GM23248 (cell line): ENCODE data around the gene DOCK10. TPM values are rescaled to one million over a fixed set of nuclear protein-coding genes. Genes with fewer than 3 reads are reported as not detected.
A peak's percentile ranks its signal among the peaks of the same experiment; 100 is the strongest.

Experiments
- DNase-seq: peaks from one replicate; pipeline ENCODE4 v3.0.0-alpha.2; 2015
- H2AFZ ChIP-seq: fragments of 200-600 bp; sonication (generic); 2 replicates; pipeline ENCODE4 v1.6.1; 2016; ENCODE audit warnings: antibody characterized with exemption
- H3F3A ChIP-seq: fragments of 200-600 bp; sonication (generic); 2 replicates; pipeline ENCODE4 v1.6.1; 2016; ENCODE audit warnings: mild to moderate bottlenecking, antibody characterized with exemption, mixed run types; ENCODE audit not compliant: insufficient read depth
- H3K27ac ChIP-seq: fragments of 200-600 bp; sonication (generic); 2 replicates; pipeline ENCODE4 v1.5.1; 2016; ENCODE audit warnings: mild to moderate bottlenecking
- H3K27me3 ChIP-seq: fragments of 200-600 bp; sonication (generic); replicated peaks from 2 replicates; pipeline ENCODE4 v1.6.1; 2016; ENCODE audit warnings: mild to moderate bottlenecking; ENCODE audit not compliant: insufficient read depth
- H3K36me3 ChIP-seq: fragments of 200-600 bp; sonication (generic); 2 replicates; pipeline ENCODE4 v1.6.1; 2016; ENCODE audit warnings: low read depth, mild to moderate bottlenecking
- H3K4me1 ChIP-seq: fragments of 200-600 bp; sonication (generic); 2 replicates; pipeline ENCODE4 v1.6.1; 2016; ENCODE audit warnings: mild to moderate bottlenecking; ENCODE audit not compliant: insufficient read depth
- H3K4me2 ChIP-seq: fragments of 200-600 bp; sonication (generic); one replicate; pipeline ENCODE4 v1.6.1; 2016; ENCODE audit warnings: mild to moderate bottlenecking; ENCODE audit not compliant: unreplicated experiment
- H3K4me3 ChIP-seq: fragments of 200-600 bp; sonication (generic); 2 replicates; pipeline ENCODE4 v1.5.1; 2016; ENCODE audit warnings: mild to moderate bottlenecking
- H3K79me2 ChIP-seq: fragments of 200-600 bp; sonication (generic); 2 replicates; pipeline ENCODE4 v1.6.1; 2016; ENCODE audit warnings: mild to moderate bottlenecking; ENCODE audit not compliant: insufficient read depth
- H3K9ac ChIP-seq: fragments of 200-600 bp; sonication (generic); 2 replicates; pipeline ENCODE4 v1.6.1; 2016; ENCODE audit warnings: mild to moderate bottlenecking
- H3K9me2 ChIP-seq: fragments of 200-600 bp; sonication (generic); 2 replicates; pipeline ENCODE4 v1.6.1; 2016; ENCODE audit warnings: mixed run types, mild to moderate bottlenecking, moderate library complexity; ENCODE audit not compliant: insufficient read depth
- H3K9me3 ChIP-seq: fragments of 200-600 bp; sonication (generic); one replicate; pipeline ENCODE4 v1.6.1; 2017; ENCODE audit warnings: low read depth
- H4K20me1 ChIP-seq: fragments of 200-600 bp; sonication (generic); 2 replicates; pipeline ENCODE4 v1.6.0; 2016; ENCODE audit not compliant: insufficient read depth
- EZH2 ChIP-seq: fragments of 200-600 bp; sonication (generic); IDR thresholded peaks from 2 replicates; pipeline ENCODE4 v1.6.1; 2018; ENCODE audit warnings: antibody characterized with exemption, mild to moderate bottlenecking; ENCODE audit not compliant: insufficient read depth, poor library complexity, severe bottlenecking
- EZH2phosphoT487 ChIP-seq: fragments of 200-600 bp; sonication (generic); IDR thresholded peaks from 2 replicates; pipeline ENCODE4 v1.6.1; 2018; ENCODE audit warnings: antibody characterized with exemption, moderate library complexity, mild to moderate bottlenecking, low read depth; ENCODE audit not compliant: insufficient read depth
- WGBS, 2 experiments: methylation state at CpG; one replicate each; pipeline ENCODE4 v1.1.6; 2015 to 2017; ENCODE audit warnings: low lambda C conversion rate in 2 of 2, low coverage in 1 of 2; ENCODE audit errors: missing lambda C conversion rate in 2 of 2; 5-methylcytosine and 5-hydroxymethylcytosine counted together
- in situ Hi-C: fragments of 300-500 bp; cut with MboI; formaldehyde crosslinking; loops from 2 replicates; pipeline ENCODE4 v1.15.0; 2020
- polyA plus RNA-seq: library from polyadenylated mRNA; unstranded; fragments of >200 nt; fragmentation: Nextera tagmentation; extraction: Ambion mirVana; gene quantifications from 2 replicates; pipeline ENCODE4 v1.2.1, GENCODE V29; 2016
- total RNA-seq: library from RNA; depleted of rRNA; stranded (reverse); fragments of >200 nt; shearing (Covaris generic); gene quantifications from 2 replicates; pipeline ENCODE4 v1.2.3, GENCODE V29; 2014

The DOCK10 gene
- total and polyA plus RNA-seq, 2 experiments from 2014 or later: 8.5 to 19.2 TPM

DNA sequence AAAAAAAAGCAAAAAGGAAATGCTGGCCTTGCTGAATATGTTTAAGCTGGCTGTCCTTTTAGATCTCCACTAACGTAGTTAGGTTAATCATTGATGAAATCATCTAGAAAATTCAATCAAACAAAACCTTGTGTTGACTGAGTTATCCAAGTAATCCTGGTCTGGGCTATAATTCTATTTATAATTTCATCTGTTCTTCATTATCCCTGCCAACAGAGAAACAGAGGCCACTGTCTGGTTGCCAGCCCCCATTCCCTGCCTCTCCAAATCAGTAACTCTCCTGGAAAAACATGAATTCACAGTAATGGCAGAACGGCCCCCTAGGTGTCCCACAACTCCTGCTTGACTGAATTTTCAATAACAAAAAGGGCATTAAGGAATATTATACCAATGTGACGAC is 24.6 kb downstream of the DOCK10 start:
- peak overlapping the region; percentile 11; the same call in 1 of the 2 replicates for H3K27ac ChIP-seq
- WGBS, 2 experiments: 29 to 39% methylated on average over 3 of the region's 3 CpGs

DNA sequence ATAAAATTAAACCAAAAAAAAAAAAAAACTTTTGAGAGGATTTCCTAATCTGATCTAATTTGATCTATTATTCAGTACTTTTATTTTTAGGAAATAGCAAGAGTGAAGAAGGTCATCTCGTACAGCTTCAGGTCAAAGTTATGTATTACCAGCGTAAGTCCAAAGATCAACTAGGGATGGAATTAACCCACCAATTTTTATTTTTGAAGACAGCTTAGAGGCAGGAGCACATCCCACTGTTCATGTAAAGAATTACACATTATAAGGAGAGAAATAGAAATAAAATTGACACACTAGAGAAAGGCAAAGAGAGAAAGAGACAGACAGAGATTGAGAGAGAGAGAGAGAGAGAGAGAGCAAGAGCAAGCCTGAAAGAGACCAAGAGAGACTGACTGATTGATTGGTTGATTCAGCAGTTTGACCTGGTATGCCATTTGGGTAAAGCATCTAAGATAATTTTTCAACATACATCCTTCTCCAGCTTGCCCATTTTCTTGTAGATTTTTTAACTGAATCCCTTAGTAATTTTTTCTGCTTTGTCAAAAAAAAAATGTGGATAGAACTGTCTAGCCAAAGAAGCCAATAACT is 25.1 kb downstream of the DOCK10 start:
- H3K9me3 ChIP-seq: no peaks in the 10 kb centered on the region
- H3K9me2 ChIP-seq: no peaks in the 10 kb centered on the region
- peaks cover 98% of the 10 kb centered on the region for H3K79me2 ChIP-seq
- peak overlapping the region; percentile 11; the same call in 1 of the 2 replicates for H3K27ac ChIP-seq
- no peaks in the 10 kb centered on the region for H4K20me1 ChIP-seq
- H3K4me2 ChIP-seq: no peak overlapping the region
- H3K4me1 ChIP-seq: peaks cover 29% of the 10 kb centered on the region
- peaks cover 33% of the 10 kb centered on the region for H3F3A ChIP-seq
- no peak overlapping the region for H3K4me3 ChIP-seq
- H3K36me3 ChIP-seq: no peaks in the 10 kb centered on the region
- in situ Hi-C loops: no loop called here
- no peaks in the 10 kb centered on the region for H3K27me3 ChIP-seq
- no peak for DNase-seq
- WGBS, 2 experiments: 98% methylated on average over 2 of the region's 2 CpGs
- TF ChIP-seq EZH2 (no peak), EZH2phosphoT487 (no peak)
- no peak overlapping the region for H3K9ac ChIP-seq
- H2AFZ ChIP-seq: no peak overlapping the region

More for the DNA sequence above, 24.6 kb downstream of the DOCK10 start:
- Histone ChIP-seq H3K36me3 (no peaks in the 10 kb centered on the region), H3K4me3 (no peak overlapping the region), H2AFZ (no peak overlapping the region), H3K4me1 (peaks cover 28% of the 10 kb centered on the region), H3K79me2 (peaks cover 98% of the 10 kb centered on the region), H3F3A (peaks cover 28% of the 10 kb centered on the region), H3K9me2 (no peaks in the 10 kb centered on the region), H4K20me1 (no peaks in the 10 kb centered on the region), H3K9ac (no peak overlapping the region), H3K27me3 (no peaks in the 10 kb centered on the region), H3K9me3 (no peaks in the 10 kb centered on the region), H3K4me2 (no peak overlapping the region)
- in situ Hi-C loops: no loop called here
- no peak for TF ChIP-seq EZH2
- TF ChIP-seq EZH2phosphoT487: no peak
- DNase-seq: no peak

DNA sequence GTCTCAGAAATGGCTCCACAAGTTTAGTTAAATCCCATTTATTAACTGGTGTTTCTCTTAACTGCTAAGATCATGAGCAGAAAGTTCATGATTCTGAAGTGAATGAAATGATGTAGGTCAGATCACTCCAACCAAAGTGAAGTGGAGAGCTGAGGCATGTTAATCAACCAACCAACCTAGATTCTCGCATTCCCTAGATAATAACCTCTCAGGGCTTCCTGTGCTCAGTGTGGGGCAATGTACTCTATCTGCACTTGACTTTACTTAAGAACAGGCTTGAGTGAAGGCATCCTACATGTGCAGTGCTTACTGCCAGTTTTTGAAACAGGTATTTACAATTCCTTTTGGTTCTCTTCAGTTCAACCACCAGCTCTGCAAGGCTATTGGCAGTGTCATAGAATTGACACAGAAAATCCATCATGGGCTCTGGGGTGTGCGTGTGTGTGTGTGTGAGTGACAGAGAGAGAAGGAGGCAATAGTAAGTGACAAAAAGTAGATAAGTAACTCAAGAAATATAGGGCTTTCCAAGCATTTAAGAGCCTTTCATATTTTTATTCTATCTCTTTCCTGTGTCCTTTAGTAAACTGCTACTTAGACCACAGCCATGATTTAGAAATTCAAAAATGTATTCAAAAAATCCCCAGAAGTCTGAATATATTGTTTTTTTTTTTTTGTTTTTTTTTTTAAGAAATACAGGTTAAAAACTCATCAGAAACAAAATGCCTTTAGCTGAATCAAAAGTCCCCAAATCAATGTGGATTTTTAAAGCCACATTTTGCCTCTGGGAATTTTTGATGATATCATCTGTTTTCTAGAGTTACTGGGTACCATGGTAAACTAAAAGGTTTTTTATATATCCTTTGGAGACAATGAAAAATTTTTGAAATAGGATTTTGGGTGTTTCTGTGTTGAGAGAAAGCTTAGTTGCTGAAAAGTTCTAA is 28.6 kb downstream of the DOCK10 start:
- DNase-seq: no peak
- no peak overlapping the region for H2AFZ ChIP-seq
- no peaks in the 10 kb centered on the region for H3K36me3 ChIP-seq
- H3K4me1 ChIP-seq: peaks cover 47% of the 10 kb centered on the region
- peaks cover 49% of the 10 kb centered on the region for H3F3A ChIP-seq
- in situ Hi-C loops: no loop called here
- H3K9me2 ChIP-seq: no peaks in the 10 kb centered on the region
- H3K27ac ChIP-seq: 0 out of 2 replicates have a peak overlapping the region, but pooled peaks have one; percentile 2
- H4K20me1 ChIP-seq: no peaks in the 10 kb centered on the region
- no peak for TF ChIP-seq EZH2
- TF ChIP-seq EZH2phosphoT487: no peak
- H3K4me2 ChIP-seq: no peak overlapping the region
- peaks cover 92% of the 10 kb centered on the region for H3K79me2 ChIP-seq
- WGBS, 2 experiments: 94 to 97% methylated on average over 2 of the region's 2 CpGs
- H3K4me3 ChIP-seq: no peak overlapping the region
- no peak overlapping the region for H3K9ac ChIP-seq
- H3K9me3 ChIP-seq: no peaks in the 10 kb centered on the region
- H3K27me3 ChIP-seq: no peaks in the 10 kb centered on the region

DNA sequence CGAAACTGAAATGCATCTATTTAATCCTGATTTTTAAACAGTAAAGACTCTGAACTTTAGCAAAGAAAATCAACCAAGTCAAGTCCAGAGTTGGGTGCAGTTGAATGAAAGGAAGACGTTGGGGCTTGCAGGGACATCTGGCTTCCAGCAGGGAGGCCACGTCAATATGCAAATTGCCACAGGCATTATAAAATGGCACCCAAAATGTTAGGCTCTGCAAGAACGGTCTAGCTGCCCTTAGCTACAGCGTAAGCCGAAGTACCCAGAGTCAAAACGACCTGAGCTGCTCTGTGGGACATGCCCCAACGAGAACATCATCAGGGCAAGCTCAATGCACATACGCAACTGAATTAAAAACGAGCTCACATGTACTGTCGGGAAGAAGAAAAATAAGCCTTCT is 30.7 kb downstream of the DOCK10 start:
- H3K9me2 ChIP-seq: no peaks in the 10 kb centered on the region
- peaks cover 95% of the 10 kb centered on the region for H3K79me2 ChIP-seq
- H3K27ac ChIP-seq: peak overlapping the region; percentile 86
- no peaks in the 10 kb centered on the region for H4K20me1 ChIP-seq
- no peak overlapping the region for H2AFZ ChIP-seq
- no peaks in the 10 kb centered on the region for H3K9me3 ChIP-seq
- TF ChIP-seq EZH2 (no peak), EZH2phosphoT487 (no peak)
- H3K4me1 ChIP-seq: peaks cover 36% of the 10 kb centered on the region
- H3K4me3 ChIP-seq: no peak overlapping the region
- no peak for DNase-seq
- WGBS, 2 experiments: 86 to 92% methylated on average over 10 to 11 of the region's 11 CpGs
- H3K9ac ChIP-seq: peak overlapping the region; percentile 50; the same call in 1 of the 2 replicates
- H3K36me3 ChIP-seq: no peaks in the 10 kb centered on the region
- peak overlapping the region; percentile 58 for H3K4me2 ChIP-seq
- no peaks in the 10 kb centered on the region for H3K27me3 ChIP-seq
- peaks cover 42% of the 10 kb centered on the region for H3F3A ChIP-seq
- in situ Hi-C loops: no loop called here
